SHP77 treated with DMSO at 0.1 percent for 48 hours (cell line): ENCODE measurements around the gene PSTPIP2.
A peak's percentile ranks its signal among the peaks of the same experiment; 100 is the strongest.
"Not testable (repeated sequence)": the region's sequence is repeated elsewhere in the genome, so short reads cannot be mapped to it uniquely, and the experiment has no call there.

ENCODE experiments used
- DNase-seq: peaks from one replicate; lab custom pipeline; 2025; lab: John Stamatoyannopoulos, UW

The PSTPIP2 gene

GRCh38 chr18:46070232-46070631, 1.8 kb downstream of the PSTPIP2 start:
- DNase-seq = no peak

- no peak for DNase-seq
Observed at GRCh38 chr18:46069524-46069923, 2.5 kb downstream of the PSTPIP2 start.

GRCh38 chr18:46068763-46069162, 3.3 kb downstream of the PSTPIP2 start:
- DNase-seq = no peak

- peak; percentile 65 for DNase-seq
Observed at GRCh38 chr18:46067438-46068007, 4.5 kb downstream of the PSTPIP2 start.

GRCh38 chr18:46062781-46063180, 9.3 kb downstream of the PSTPIP2 start:
- no peak for DNase-seq

- DNase-seq = no peak
Observed at GRCh38 chr18:46061796-46062195, 10.3 kb downstream of the PSTPIP2 start.

GRCh38 chr18:46061387-46061786, 10.7 kb downstream of the PSTPIP2 start:
- DNase-seq = no peak

GRCh38 chr18:46060359-46060841, 11.7 kb downstream of the PSTPIP2 start:
- DNase-seq = no peak

- no peak for DNase-seq
Observed at GRCh38 chr18:46055838-46056230, 16.2 kb downstream of the PSTPIP2 start.

GRCh38 chr18:46054956-46055837, 16.9 kb downstream of the PSTPIP2 start:
- DNase-seq = no peak

- no peak for DNase-seq
Observed at GRCh38 chr18:46053368-46054095, 18.5 kb downstream of the PSTPIP2 start.

- DNase-seq = no peak
Observed at GRCh38 chr18:46051731-46052461, 20.2 kb downstream of the PSTPIP2 start.

- DNase-seq = no peak
Observed at GRCh38 chr18:46050268-46050667, 21.8 kb downstream of the PSTPIP2 start.

- DNase-seq = no peak
Observed at GRCh38 chr18:46048641-46049040, 23.4 kb downstream of the PSTPIP2 start.

GRCh38 chr18:46047369-46047768, 24.7 kb downstream of the PSTPIP2 start:
- not testable (repeated sequence) for DNase-seq

GRCh38 chr18:46046688-46047087, 25.4 kb downstream of the PSTPIP2 start:
- DNase-seq = no peak

GRCh38 chr18:46046126-46046525, 25.9 kb downstream of the PSTPIP2 start:
- no peak for DNase-seq

- DNase-seq = no peak
Observed at GRCh38 chr18:46042571-46043123, 29.4 kb downstream of the PSTPIP2 start.

GRCh38 chr18:46040747-46041104, 31.3 kb downstream of the PSTPIP2 start:
- DNase-seq = no peak

- DNase-seq = no peak
Observed at GRCh38 chr18:46040033-46040746, 31.9 kb downstream of the PSTPIP2 start.
